ENCODE results near the gene LRRC61. TPM values are rescaled to one million over a fixed set of nuclear protein-coding genes. Genes with fewer than 3 reads are reported as not detected.

Gene LRRC61
- total RNA-seq, 4 donors from 2014 or later = 5.9 to 41.2 (median 15.3) TPM

DNA sequence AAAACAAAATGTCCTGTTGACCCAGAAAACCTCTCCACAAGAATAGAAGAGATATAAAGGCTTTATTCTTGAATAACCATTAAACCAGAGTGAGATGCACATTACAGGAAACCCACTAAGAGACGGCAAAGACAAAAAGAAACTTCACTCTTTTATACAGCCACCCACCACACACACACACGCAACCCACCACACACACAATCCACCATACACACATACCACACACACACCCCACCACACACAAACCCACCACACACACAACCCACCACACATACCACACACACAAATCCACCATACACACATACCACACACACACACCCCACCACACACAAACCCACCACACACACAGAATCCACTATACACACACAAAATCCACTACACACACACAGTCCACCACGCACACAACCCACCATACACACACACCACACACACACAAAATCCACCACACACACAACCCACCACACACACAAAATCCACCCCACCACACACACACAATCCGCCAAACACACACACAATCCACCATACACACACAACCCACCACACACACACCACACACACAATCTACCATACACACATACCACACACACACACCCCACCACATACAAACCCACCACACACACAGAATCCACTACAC, 36.0 kb downstream of the LRRC61 start:
- Histone ChIP-seq H3K36me3 (no peaks in the 10 kb centered on the region), H3K4me1 (no peaks in the 10 kb centered on the region), H3K9me3 (no peaks in the 10 kb centered on the region), H3K4me3 (no peak overlapping the region), H3K27ac (no peak overlapping the region), H3K27me3 (no peaks in the 10 kb centered on the region)
- intact Hi-C loops (cut with DNase I; ENCODE audit: low total_unique reads) = loop anchor here (5.0 kb wide), 1 partner anchor 63 kb away; no protein-coding TSS in a partner anchor
- no peak for DNase-seq
- TF ChIP-seq POLR2A (IDR thresholded peaks at IDR 0.05) = no peak
- TF ChIP-seq, protein P1, sequence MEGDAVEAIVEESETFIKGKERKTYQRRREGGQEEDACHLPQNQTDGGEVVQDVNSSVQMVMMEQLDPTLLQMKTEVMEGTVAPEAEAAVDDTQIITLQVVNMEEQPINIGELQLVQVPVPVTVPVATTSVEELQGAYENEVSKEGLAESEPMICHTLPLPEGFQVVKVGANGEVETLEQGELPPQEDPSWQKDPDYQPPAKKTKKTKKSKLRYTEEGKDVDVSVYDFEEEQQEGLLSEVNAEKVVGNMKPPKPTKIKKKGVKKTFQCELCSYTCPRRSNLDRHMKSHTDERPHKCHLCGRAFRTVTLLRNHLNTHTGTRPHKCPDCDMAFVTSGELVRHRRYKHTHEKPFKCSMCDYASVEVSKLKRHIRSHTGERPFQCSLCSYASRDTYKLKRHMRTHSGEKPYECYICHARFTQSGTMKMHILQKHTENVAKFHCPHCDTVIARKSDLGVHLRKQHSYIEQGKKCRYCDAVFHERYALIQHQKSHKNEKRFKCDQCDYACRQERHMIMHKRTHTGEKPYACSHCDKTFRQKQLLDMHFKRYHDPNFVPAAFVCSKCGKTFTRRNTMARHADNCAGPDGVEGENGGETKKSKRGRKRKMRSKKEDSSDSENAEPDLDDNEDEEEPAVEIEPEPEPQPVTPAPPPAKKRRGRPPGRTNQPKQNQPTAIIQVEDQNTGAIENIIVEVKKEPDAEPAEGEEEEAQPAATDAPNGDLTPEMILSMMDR (IDR thresholded peaks at IDR 0.05) = no peak

DNA sequence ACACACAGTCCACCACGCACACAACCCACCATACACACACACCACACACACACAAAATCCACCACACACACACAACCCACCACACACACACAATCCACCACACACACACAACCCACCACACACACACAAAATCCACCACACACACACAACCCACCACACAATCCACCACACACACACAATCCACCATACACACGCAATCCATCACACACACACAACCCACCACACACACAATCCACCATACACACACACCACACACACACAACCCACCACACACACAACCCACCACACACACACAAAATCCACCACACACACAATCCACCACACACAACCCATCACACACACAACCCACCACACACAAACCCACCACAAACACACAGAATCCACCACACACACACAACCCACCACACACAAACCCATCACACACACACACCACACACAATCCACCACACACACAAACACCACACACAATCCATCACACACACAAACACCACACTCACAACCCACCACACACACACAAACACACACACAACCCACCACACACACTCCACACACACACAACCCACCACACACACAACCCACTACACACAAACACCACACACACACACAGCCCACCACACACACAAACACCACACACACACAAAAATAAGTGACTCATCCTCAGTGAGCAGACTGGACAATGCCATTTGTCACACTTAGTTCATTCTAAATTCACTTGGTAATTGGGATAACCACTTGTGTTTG, 36.6 kb downstream of the LRRC61 start:
- intact Hi-C loops (cut with DNase I; ENCODE audit: low total_unique reads) = loop anchor here (5.0 kb wide), 1 partner anchor 63 kb away; no protein-coding TSS in a partner anchor
- Histone ChIP-seq H3K27ac (no peak overlapping the region), H3K4me3 (no peak overlapping the region), H3K27me3 (no peaks in the 10 kb centered on the region), H3K9me3 (no peaks in the 10 kb centered on the region), H3K4me1 (no peaks in the 10 kb centered on the region), H3K36me3 (no peaks in the 10 kb centered on the region)
- no peak for DNase-seq
- no peak for TF ChIP-seq POLR2A (IDR thresholded peaks at IDR 0.05)
- TF ChIP-seq, protein P1 (IDR thresholded peaks at IDR 0.05) = no peak

DNA sequence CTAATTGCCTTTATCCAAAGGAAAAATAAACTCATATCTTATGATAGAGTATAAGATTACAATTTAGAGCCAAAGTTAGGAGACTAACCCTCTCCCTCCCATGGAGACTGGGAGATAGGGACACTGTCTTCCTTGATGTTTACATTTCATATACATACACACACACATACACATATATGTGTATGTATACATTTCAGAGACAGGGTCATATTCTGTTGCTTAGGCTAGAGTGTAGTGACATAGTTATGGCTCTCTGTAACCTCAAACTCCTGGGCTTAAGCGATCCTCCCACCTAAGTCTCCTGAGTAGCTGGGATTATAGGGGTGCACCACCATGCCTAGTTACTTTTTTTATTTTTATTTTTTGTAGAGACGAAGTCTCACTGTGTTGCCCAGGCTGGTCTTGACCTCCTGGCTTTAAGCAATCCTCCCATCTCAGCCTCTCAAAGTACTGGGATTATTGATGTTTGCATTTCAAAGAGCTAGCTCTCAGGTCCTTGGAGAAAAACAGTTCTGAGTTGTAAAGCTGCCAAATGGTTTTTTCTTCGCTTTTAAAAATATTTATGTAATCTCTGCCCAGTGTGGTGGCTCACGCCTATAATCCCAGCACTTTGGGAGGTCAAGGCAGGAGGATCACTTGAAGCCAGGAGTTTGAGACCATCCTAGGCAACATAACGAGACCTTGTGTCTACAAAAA, 37.4 kb downstream of the LRRC61 start:
- Histone ChIP-seq H3K4me3 (no peak overlapping the region), H3K4me1 (no peaks in the 10 kb centered on the region), H3K27ac (no peak overlapping the region), H3K36me3 (no peaks in the 10 kb centered on the region), H3K9me3 (no peaks in the 10 kb centered on the region), H3K27me3 (no peaks in the 10 kb centered on the region)
- TF ChIP-seq, protein P1 (IDR thresholded peaks at IDR 0.05) = no peak
- no peak for TF ChIP-seq POLR2A (IDR thresholded peaks at IDR 0.05)
- intact Hi-C loops (cut with DNase I; ENCODE audit: low total_unique reads) = no loop called here
- no peak for DNase-seq

DNA sequence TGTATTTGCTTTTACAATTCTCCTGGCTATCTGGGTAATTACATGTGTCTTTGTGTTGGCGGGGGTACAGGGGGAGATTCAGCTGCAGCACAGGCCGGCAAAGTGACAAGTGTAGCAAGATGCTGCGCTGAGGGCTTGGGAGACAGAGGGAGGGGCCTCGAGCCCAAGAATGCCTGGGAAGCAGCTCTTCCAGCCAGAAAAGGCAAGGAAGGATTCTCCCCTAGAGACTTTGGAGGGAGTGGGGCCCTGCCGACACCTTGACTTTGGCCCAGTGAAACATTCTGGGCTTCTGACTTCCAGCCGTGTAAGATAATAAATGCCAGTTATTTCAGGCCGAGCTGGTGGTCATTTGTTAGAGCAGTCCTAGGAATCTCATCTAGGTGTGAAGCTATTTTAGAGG, 38.2 kb downstream of the LRRC61 start:
- no peak for DNase-seq
- TF ChIP-seq POLR2A (IDR thresholded peaks at IDR 0.05) = no peak
- TF ChIP-seq, protein P1 (IDR thresholded peaks at IDR 0.05) = no peak
- Histone ChIP-seq H3K4me1 (no peaks in the 10 kb centered on the region), H3K9me3 (no peaks in the 10 kb centered on the region), H3K36me3 (no peaks in the 10 kb centered on the region), H3K27me3 (no peaks in the 10 kb centered on the region), H3K27ac (no peak overlapping the region), H3K4me3 (no peak overlapping the region)
- intact Hi-C loops (cut with DNase I; ENCODE audit: low total_unique reads) = no loop called here
